Measurements from ENCODE around the gene PCDHB5. TPM values are rescaled to one million over a fixed set of nuclear protein-coding genes. Genes with fewer than 3 reads are reported as not detected.

PCDHB5 gene
- total and polyA plus RNA-seq, 2 donors (not counting 1 experiment from before 2014, with no cell fraction given): not detected

DNA sequence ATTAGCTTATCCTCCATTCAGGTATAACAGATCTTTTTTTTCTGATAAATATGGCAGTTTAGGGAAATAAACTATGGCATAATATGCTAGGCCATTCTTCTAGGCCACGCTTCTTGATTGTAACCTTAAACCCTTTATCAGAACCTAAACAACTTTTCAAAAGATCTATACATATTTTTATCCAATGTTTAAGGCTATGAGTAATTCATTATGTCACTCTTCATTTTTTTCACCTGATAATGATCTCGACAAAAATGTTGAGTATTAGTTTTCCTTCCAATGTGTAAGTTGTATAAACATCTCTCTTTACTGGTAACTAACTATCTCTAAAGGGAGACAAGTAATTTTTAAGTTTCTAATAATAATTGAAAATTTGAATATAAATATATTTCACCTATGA is 15.8 kb upstream of the PCDHB5 start:
- POLR2A ChIA-PET: no interaction called here
- H2AFZ ChIP-seq (ENCODE audit: insufficient read depth, low read depth, low read length, poor library complexity, severe bottlenecking): no peak overlapping the region
- intact Hi-C loops (cut with micrococcal nuclease): no loop called here
- no peak for DNase-seq
- H3K4me3 ChIP-seq (ENCODE audit: control extremely low read depth in 1 of 5, extremely low read depth in 1 of 5, insufficient read depth in 1 of 5, low read depth in 2 of 5, low read length in 4 of 5): no peak overlapping the region
- no peak for TF ChIP-seq EZH2 (IDR thresholded peaks at IDR 0.05; ENCODE audit: borderline replicate concordance, insufficient read depth, low read depth, low read length, poor library complexity, severe bottlenecking)
- TF ChIP-seq, protein P1, sequence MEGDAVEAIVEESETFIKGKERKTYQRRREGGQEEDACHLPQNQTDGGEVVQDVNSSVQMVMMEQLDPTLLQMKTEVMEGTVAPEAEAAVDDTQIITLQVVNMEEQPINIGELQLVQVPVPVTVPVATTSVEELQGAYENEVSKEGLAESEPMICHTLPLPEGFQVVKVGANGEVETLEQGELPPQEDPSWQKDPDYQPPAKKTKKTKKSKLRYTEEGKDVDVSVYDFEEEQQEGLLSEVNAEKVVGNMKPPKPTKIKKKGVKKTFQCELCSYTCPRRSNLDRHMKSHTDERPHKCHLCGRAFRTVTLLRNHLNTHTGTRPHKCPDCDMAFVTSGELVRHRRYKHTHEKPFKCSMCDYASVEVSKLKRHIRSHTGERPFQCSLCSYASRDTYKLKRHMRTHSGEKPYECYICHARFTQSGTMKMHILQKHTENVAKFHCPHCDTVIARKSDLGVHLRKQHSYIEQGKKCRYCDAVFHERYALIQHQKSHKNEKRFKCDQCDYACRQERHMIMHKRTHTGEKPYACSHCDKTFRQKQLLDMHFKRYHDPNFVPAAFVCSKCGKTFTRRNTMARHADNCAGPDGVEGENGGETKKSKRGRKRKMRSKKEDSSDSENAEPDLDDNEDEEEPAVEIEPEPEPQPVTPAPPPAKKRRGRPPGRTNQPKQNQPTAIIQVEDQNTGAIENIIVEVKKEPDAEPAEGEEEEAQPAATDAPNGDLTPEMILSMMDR (IDR thresholded peaks at IDR 0.05): no peak
- H3K27me3 ChIP-seq (replicated peaks in 1 of 4; ENCODE audit: control extremely low read depth in 1 of 4, control insufficient read depth in 3 of 4, insufficient read depth in 4 of 4, low read length in 3 of 4): peaks cover 0 to 11% (median 3%) of the 10 kb centered on the region in 4 experiments
- H3K4me1 Mint-ChIP-seq: no peaks in the 10 kb centered on the region
- H3K4me1 ChIP-seq (ENCODE audit: control insufficient read depth in 2 of 2, insufficient read depth in 2 of 2, low read length in 2 of 2): no peaks in the 10 kb centered on the region
- ATAC-seq (ENCODE audit: low read depth): no peak
- no peaks in the 10 kb centered on the region for H4K20me1 ChIP-seq (ENCODE audit: control insufficient read depth, insufficient read depth, low read length, poor library complexity, severe bottlenecking)
- no peaks in the 10 kb centered on the region for H3K79me2 ChIP-seq (ENCODE audit: control insufficient read depth, insufficient read depth, low read length)
- WGBS (ENCODE audit: insufficient coverage): no CpG with 5 or more reads among the region's 2 CpGs
- CTCF ChIA-PET: no interaction called here
- no peak overlapping the region for H3K27ac ChIP-seq (ENCODE audit: low read length in 2 of 2)
- no peaks in the 10 kb centered on the region for H3K36me3 ChIP-seq (replicated peaks in 1 of 2; ENCODE audit: control extremely low read depth in 1 of 2, control insufficient read depth in 1 of 2, extremely low read depth in 1 of 2, insufficient read depth in 2 of 2, low read length in 1 of 2)
- no peak overlapping the region for H3K9ac ChIP-seq (ENCODE audit: low read length)
- peaks cover 13% of the 10 kb centered on the region for H3K9me3 Mint-ChIP-seq (ENCODE audit: insufficient read depth)
- no peak overlapping the region for H3K4me2 ChIP-seq (replicated peaks; ENCODE audit: low read depth, low read length, poor library complexity, severe bottlenecking)
- no peak overlapping the region for H3K27ac Mint-ChIP-seq
- H3K9me3 ChIP-seq (ENCODE audit: control extremely low read depth in 1 of 3, control insufficient read depth in 2 of 3, insufficient read depth in 1 of 3, low read length in 2 of 3): peaks cover 3 to 21% (median 8%) of the 10 kb centered on the region in 3 donors
- H3K27me3 Mint-ChIP-seq: peaks cover 9% of the 10 kb centered on the region
- no peak overlapping the region for H3K4me3 Mint-ChIP-seq

DNA sequence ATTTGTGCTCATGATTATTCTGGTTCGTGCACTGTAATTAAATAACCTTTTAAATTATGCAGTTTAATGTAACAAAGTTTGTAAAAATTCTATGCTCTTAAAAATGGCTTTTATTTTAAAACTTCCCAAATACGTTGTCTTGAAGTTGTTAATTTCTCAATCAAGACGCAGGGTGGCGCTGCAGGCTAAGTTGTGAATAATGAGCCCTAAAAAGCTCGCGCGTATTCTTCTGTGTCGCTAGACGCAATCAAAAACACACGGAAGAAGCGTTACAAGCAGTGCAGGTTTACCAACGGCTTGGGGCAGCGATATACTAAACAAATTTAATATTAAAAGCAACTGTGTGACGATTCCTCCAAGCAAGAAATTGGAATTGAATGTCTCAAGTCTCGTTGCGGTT is 13.4 kb upstream of the PCDHB5 start, which contains the start of gene PCDHB4:
Gene PCDHB4 (plus strand): TSS at position 256 of the 400 bp plus-strand sequence. CDS start 181 bp downstream, outside the sequence.
- WGBS (ENCODE audit: insufficient coverage): 46% methylated on average over 11 of the region's 16 CpGs
- no peaks in the 10 kb centered on the region for H4K20me1 ChIP-seq (ENCODE audit: control insufficient read depth, insufficient read depth, low read length, poor library complexity, severe bottlenecking)
- H3K4me1 ChIP-seq (ENCODE audit: control insufficient read depth in 2 of 2, insufficient read depth in 2 of 2, low read length in 2 of 2): no peaks in the 10 kb centered on the region
- ChIA-PET POLR2A (no interaction called here), CTCF (no interaction called here)
- Mint-ChIP-seq H3K4me3 (no peak within 1 kb of the TSS), H3K4me1 (no peaks in the 10 kb centered on the region), H3K27ac (no peak within 1 kb of the TSS), H3K9me3 (ENCODE audit: insufficient read depth) (peaks cover 6% of the 10 kb centered on the region), H3K27me3 (peaks cover 11% of the 10 kb centered on the region)
- H3K27ac ChIP-seq (ENCODE audit: low read length in 2 of 2): no peak within 1 kb of the TSS
- no peaks in the 10 kb centered on the region for H3K36me3 ChIP-seq (replicated peaks in 1 of 2; ENCODE audit: control extremely low read depth in 1 of 2, control insufficient read depth in 1 of 2, extremely low read depth in 1 of 2, insufficient read depth in 2 of 2, low read length in 1 of 2)
- intact Hi-C loops (cut with micrococcal nuclease): no loop called here
- no peaks in the 10 kb centered on the region for H3K79me2 ChIP-seq (ENCODE audit: control insufficient read depth, insufficient read depth, low read length)
- DNase-seq (no peak), ATAC-seq (ENCODE audit: low read depth) (no peak)
- peaks cover 3 to 21% (median 8%) of the 10 kb centered on the region in 3 donors for H3K9me3 ChIP-seq (ENCODE audit: control extremely low read depth in 1 of 3, control insufficient read depth in 2 of 3, insufficient read depth in 1 of 3, low read length in 2 of 3)
- TF ChIP-seq, protein P1 (IDR thresholded peaks at IDR 0.05): no peak
- TF ChIP-seq EZH2 (IDR thresholded peaks at IDR 0.05; ENCODE audit: borderline replicate concordance, insufficient read depth, low read depth, low read length, poor library complexity, severe bottlenecking): no peak
- H3K9ac ChIP-seq (ENCODE audit: low read length): no peak within 1 kb of the TSS
- no peak within 1 kb of the TSS for H2AFZ ChIP-seq (ENCODE audit: insufficient read depth, low read depth, low read length, poor library complexity, severe bottlenecking)
- peaks cover 0 to 11% (median 5%) of the 10 kb centered on the region in 4 experiments for H3K27me3 ChIP-seq (replicated peaks in 1 of 4; ENCODE audit: control extremely low read depth in 1 of 4, control insufficient read depth in 3 of 4, insufficient read depth in 4 of 4, low read length in 3 of 4)
- H3K4me3 ChIP-seq (ENCODE audit: control extremely low read depth in 1 of 5, extremely low read depth in 1 of 5, insufficient read depth in 1 of 5, low read depth in 2 of 5, low read length in 4 of 5): no peak within 1 kb of the TSS
- H3K4me2 ChIP-seq (replicated peaks; ENCODE audit: low read depth, low read length, poor library complexity, severe bottlenecking): no peak within 1 kb of the TSS

Data from B cell (primary cell).